Measurements from ENCODE around the gene ITGB5. TPM values are rescaled to one million over a fixed set of nuclear protein-coding genes. Genes with fewer than 3 reads are reported as not detected.

Gene ITGB5
- total and polyA plus RNA-seq, 2 donors, result 9.6 to 16.9 TPM

GRCh38 chr3:124730129-124730940 is 156.8 kb downstream of the ITGB5 start, which contains the start of gene UMPS:
Gene UMPS, plus strand, starts transcription at chr3:124730452. Its CDS starts 20 bp downstream, at chr3:124730472.
- 1% methylated on average over 44 of the region's 44 CpGs for WGBS
- H3K4me3 ChIP-seq (ENCODE audit: low read length in 2 of 2), result peak within 1 kb of the TSS; percentile 64 to 78
- no peaks in the 10 kb centered on the region for H3K9me3 ChIP-seq (ENCODE audit: control insufficient read depth in 2 of 2, insufficient read depth in 1 of 2, low read length in 1 of 2)
- peaks cover 2 to 7% of the 10 kb centered on the region in 2 donors for H3K27me3 ChIP-seq (ENCODE audit: control insufficient read depth in 2 of 2, insufficient read depth in 1 of 2, low read length in 1 of 2)
- DNase-seq (ENCODE audit: low read depth in 6 of 9, low spot score in 9 of 9), result peak; percentile 64 to 93 (median 80)
- peaks cover 0 to 6% of the 10 kb centered on the region in 2 donors for H3K36me3 ChIP-seq (ENCODE audit: control insufficient read depth in 2 of 2, insufficient read depth in 2 of 2, low read length in 1 of 2)
- peak within 1 kb of the TSS; percentile 48 to 64 for H3K27ac ChIP-seq (ENCODE audit: low read depth in 1 of 2, low read length in 1 of 2)
- H3K4me1 ChIP-seq (ENCODE audit: control insufficient read depth in 2 of 2, insufficient read depth in 2 of 2, low read length in 2 of 2), result peaks cover 7 to 14% of the 10 kb centered on the region in 2 donors

GRCh38 chr3:124722589-124722988 is 164.6 kb downstream of the ITGB5 start:
- no peak overlapping the region for H3K4me3 ChIP-seq (ENCODE audit: low read length in 2 of 2)
- H3K27me3 ChIP-seq (ENCODE audit: control insufficient read depth in 2 of 2, insufficient read depth in 1 of 2, low read length in 1 of 2), result peaks cover 11 to 18% of the 10 kb centered on the region in 2 donors
- WGBS, result 51% methylated on average over 2 of the region's 2 CpGs
- H3K9me3 ChIP-seq (ENCODE audit: control insufficient read depth in 2 of 2, insufficient read depth in 1 of 2, low read length in 1 of 2), result no peaks in the 10 kb centered on the region
- no peaks in the 10 kb centered on the region for H3K4me1 ChIP-seq (ENCODE audit: control insufficient read depth in 2 of 2, insufficient read depth in 2 of 2, low read length in 2 of 2)
- H3K36me3 ChIP-seq (ENCODE audit: control insufficient read depth in 2 of 2, insufficient read depth in 2 of 2, low read length in 1 of 2), result no peaks in the 10 kb centered on the region
- no peak overlapping the region for H3K27ac ChIP-seq (ENCODE audit: low read depth in 1 of 2, low read length in 1 of 2)
- no peak for DNase-seq (ENCODE audit: low read depth in 6 of 9, low spot score in 9 of 9)

GRCh38 chr3:124714223-124714853 is 172.8 kb downstream of the ITGB5 start:
- no peaks in the 10 kb centered on the region for H3K4me1 ChIP-seq (ENCODE audit: control insufficient read depth in 2 of 2, insufficient read depth in 2 of 2, low read length in 2 of 2)
- H3K27me3 ChIP-seq (ENCODE audit: control insufficient read depth in 2 of 2, insufficient read depth in 1 of 2, low read length in 1 of 2), result peaks cover 0 to 5% of the 10 kb centered on the region in 2 donors
- H3K9me3 ChIP-seq (ENCODE audit: control insufficient read depth in 2 of 2, insufficient read depth in 1 of 2, low read length in 1 of 2), result no peaks in the 10 kb centered on the region
- no peak overlapping the region for H3K4me3 ChIP-seq (ENCODE audit: low read length in 2 of 2)
- H3K27ac ChIP-seq (ENCODE audit: low read depth in 1 of 2, low read length in 1 of 2), result no peak overlapping the region
- no peaks in the 10 kb centered on the region for H3K36me3 ChIP-seq (ENCODE audit: control insufficient read depth in 2 of 2, insufficient read depth in 2 of 2, low read length in 1 of 2)
- WGBS, result 92% methylated on average over 11 of the region's 11 CpGs
- no peak for DNase-seq (ENCODE audit: low read depth in 6 of 9, low spot score in 9 of 9)

Other genes with a start within 250 kb of the ITGB5 start
- gene UMPS, start 156.9 kb downstream of the ITGB5 start, total RNA-seq, result 27.6 TPM
- gene UMPS, start 156.9 kb downstream of the ITGB5 start, polyA plus RNA-seq, result 17.6 TPM
- 0.05 TPM for gene MUC13, start 47.4 kb upstream of the ITGB5 start, total RNA-seq
- 0.46 TPM for gene MUC13, start 47.4 kb upstream of the ITGB5 start, polyA plus RNA-seq
- 3.7 TPM for gene HEG1, start 168.6 kb upstream of the ITGB5 start, total RNA-seq
- 4.7 TPM for gene HEG1, start 168.6 kb upstream of the ITGB5 start, polyA plus RNA-seq

All from thymus (tissue), 11 donors.